GM23338 (cell line): ENCODE results near the gene WNT8A. TPM values are rescaled to one million over a fixed set of nuclear protein-coding genes. Genes with fewer than 3 reads are reported as not detected.

Experiments
- ATAC-seq: fragments of 200-7000 bp; cut with Tn5 transposase; 3 replicates; pipeline ENCODE4 v1.9.1; 2020
- DNase-seq: peaks from one replicate; pipeline ENCODE4 v3.0.0-alpha.2; 2015; ENCODE audit warnings: low spot score
- H2AFZ ChIP-seq: fragments of 200-600 bp; sonication (generic); 2 replicates; pipeline ENCODE4 v1.8.0; 2016; ENCODE audit warnings: antibody characterized with exemption, mild to moderate bottlenecking, moderate library complexity
- H3F3A ChIP-seq: fragments of 200-600 bp; sonication (generic); replicated peaks from 2 replicates; pipeline ENCODE4 v1.8.0; 2017; ENCODE audit warnings: antibody characterized with exemption, mixed run types, low read depth
- H3K27ac ChIP-seq: fragments of 200-600 bp; sonication (generic); 2 replicates; pipeline ENCODE4 v1.6.1; 2016; ENCODE audit warnings: low read depth
- H3K27me3 ChIP-seq: fragments of 200-600 bp; sonication (generic); 2 replicates; pipeline ENCODE4 v1.8.0; 2016; ENCODE audit warnings: mild to moderate bottlenecking, mixed run types, moderate library complexity; ENCODE audit not compliant: insufficient read depth
- H3K36me3 ChIP-seq: fragments of 200-600 bp; sonication (generic); 2 replicates; pipeline ENCODE4 v1.8.0; 2016; ENCODE audit warnings: mild to moderate bottlenecking; ENCODE audit not compliant: insufficient read depth
- H3K4me1 ChIP-seq: fragments of 200-600 bp; sonication (generic); 2 replicates; pipeline ENCODE4 v1.8.0; 2016; ENCODE audit warnings: mild to moderate bottlenecking, moderate library complexity; ENCODE audit not compliant: insufficient read depth
- H3K4me2 ChIP-seq: fragments of 200-600 bp; sonication (generic); 2 replicates; pipeline ENCODE4 v1.7.1; 2017; ENCODE audit warnings: mixed run types
- H3K4me3 ChIP-seq: fragments of 200-600 bp; sonication (generic); 2 replicates; pipeline ENCODE4 v1.6.1; 2016; ENCODE audit warnings: mixed run types
- H3K79me2 ChIP-seq: fragments of 200-600 bp; sonication (generic); replicated peaks from 2 replicates; pipeline ENCODE4 v1.8.0; 2017; ENCODE audit warnings: mild to moderate bottlenecking; ENCODE audit not compliant: insufficient read depth
- H3K9me2 ChIP-seq: fragments of 200-600 bp; sonication (generic); 2 replicates; pipeline ENCODE4 v1.8.0; 2017; ENCODE audit not compliant: insufficient read depth
- H4K20me1 ChIP-seq: fragments of 200-600 bp; sonication (generic); replicated peaks from 2 replicates; pipeline ENCODE4 v1.8.0; 2017; ENCODE audit warnings: mild to moderate bottlenecking; ENCODE audit not compliant: insufficient read depth
- H3K27ac Mint-ChIP-seq: 2 replicates; pipeline ENCODE4 v1.8.0; 2020; ENCODE audit warnings: inconsistent platforms, mild to moderate bottlenecking, moderate library complexity, mixed read lengths
- H3K27me3 Mint-ChIP-seq: 3 replicates; pipeline ENCODE4 v1.8.0; 2022; ENCODE audit warnings: low read depth, mild to moderate bottlenecking, moderate library complexity, mixed read lengths, inconsistent platforms; ENCODE audit not compliant: insufficient read depth, poor library complexity
- H3K36me3 Mint-ChIP-seq: 3 replicates; pipeline ENCODE4 v1.8.0; 2021; ENCODE audit warnings: low read depth, mild to moderate bottlenecking, inconsistent platforms, moderate library complexity, mixed read lengths
- H3K4me1 Mint-ChIP-seq: 3 replicates; pipeline ENCODE4 v1.8.0; 2020; ENCODE audit warnings: mild to moderate bottlenecking, inconsistent platforms, mixed read lengths
- H3K4me3 Mint-ChIP-seq: 3 replicates; pipeline ENCODE4 v1.8.0; 2021; ENCODE audit warnings: moderate library complexity, mild to moderate bottlenecking, inconsistent platforms, mixed read lengths
- H3K9me3 Mint-ChIP-seq: 3 replicates; pipeline ENCODE4 v1.8.0; 2020; ENCODE audit warnings: moderate library complexity, mild to moderate bottlenecking, inconsistent platforms, mixed read lengths
- CREB1 ChIP-seq: fragments of 250-450 bp; sonication (Bioruptor Pico); IDR thresholded peaks from 2 replicates; pipeline ENCODE4 v1.5.0; 2020; ENCODE audit warnings: low read depth, mild to moderate bottlenecking, moderate library complexity
- CTCF ChIP-seq, 2 experiments: fragments of 200-600 bp in 1 of 2; sonication (generic) in 1 of 2; conservative IDR thresholded peaks; 2 replicates each; pipeline versions ENCODE4 v1.5.1 to v1.6.1; 2016 to 2017; ENCODE audit warnings: antibody characterized with exemption in 2 of 2, low read depth in 2 of 2, mild to moderate bottlenecking in 2 of 2, moderate library complexity in 1 of 2
- EZH2 ChIP-seq: fragments of 200-600 bp; sonication (generic); IDR thresholded peaks from one replicate; pipeline ENCODE4 v1.8.0; 2017; ENCODE audit warnings: antibody characterized with exemption, mild to moderate bottlenecking, low read depth; ENCODE audit not compliant: unreplicated experiment
- JUNB ChIP-seq: IDR thresholded peaks from one replicate; pipeline ENCODE4 v1.6.1; 2016; ENCODE audit warnings: antibody characterized with exemption; ENCODE audit not compliant: unreplicated experiment
- NANOG ChIP-seq: IDR thresholded peaks from 2 replicates; pipeline ENCODE4 v1.6.1; 2016; ENCODE audit warnings: antibody characterized with exemption, borderline replicate concordance
- POLR2AphosphoS5 ChIP-seq: IDR thresholded peaks from 2 replicates; pipeline ENCODE4 v1.6.1; 2016; ENCODE audit warnings: antibody characterized with exemption, low read depth
- ZNF331 ChIP-seq: fragments of 250-450 bp; sonication (Bioruptor Pico); IDR thresholded peaks from 2 replicates; pipeline ENCODE4 v1.5.0; 2020; ENCODE audit warnings: low read depth, mild to moderate bottlenecking, moderate library complexity
- polyA plus RNA-seq: library from polyadenylated mRNA; unstranded; fragments of >200 nt; fragmentation: Nextera tagmentation; extraction: Ambion mirVana; gene quantifications from 2 replicates; pipeline ENCODE4 v1.2.1, GENCODE V29; 2016
- total RNA-seq: library from RNA; depleted of rRNA; stranded (reverse); fragments of >200 nt; shearing (Covaris generic); gene quantifications from 2 replicates; pipeline ENCODE4 v1.2.3, GENCODE V29; 2014
- TF ChIP-seq, protein P1 (sequence below): IDR thresholded peaks from 2 replicates; pipeline ENCODE4 v1.6.1; 2016; ENCODE audit warnings: antibody characterized with exemption
- TF ChIP-seq, protein P2 (sequence below): IDR thresholded peaks from one replicate; pipeline ENCODE4 v1.6.1; 2018; ENCODE audit warnings: antibody characterized with exemption; ENCODE audit not compliant: unreplicated experiment

WNT8A gene
- total and polyA plus RNA-seq, 2 experiments from 2014 or later: not detected

DNA sequence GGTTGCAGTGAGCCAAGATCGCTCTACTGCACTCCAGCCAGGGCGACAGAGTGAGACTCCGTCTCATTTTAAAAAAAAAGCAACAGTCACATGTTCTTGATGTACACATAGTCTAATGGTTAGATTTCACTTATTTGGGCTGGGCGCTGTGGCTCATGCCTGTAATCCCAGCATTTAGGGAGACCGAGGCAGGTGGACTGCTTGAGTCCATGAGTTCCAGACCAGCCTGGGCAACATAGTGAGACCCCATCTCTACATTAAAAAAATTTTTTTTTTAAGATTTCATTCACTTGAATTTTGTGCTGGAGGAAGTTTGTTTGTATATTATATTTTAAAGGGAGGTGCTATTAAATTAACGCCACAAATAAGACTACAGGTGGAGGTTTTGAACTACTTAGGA, 21.9 kb downstream of the WNT8A start:
- Histone ChIP-seq H4K20me1 (0 out of 2 replicates have a peak, but pooled peaks cover 5% of the 10 kb centered on the region), H3F3A (no peaks in the 10 kb centered on the region), H3K36me3 (no peaks in the 10 kb centered on the region), H3K79me2 (no peaks in the 10 kb centered on the region), H3K4me1 (peaks cover 27% of the 10 kb centered on the region), H3K27me3 (peaks cover 31% of the 10 kb centered on the region), H3K27ac (no peak overlapping the region), H3K9me2 (no peaks in the 10 kb centered on the region), H3K4me2 (no peak overlapping the region), H2AFZ (no peak overlapping the region), H3K4me3 (no peak overlapping the region)
- peaks cover 22% of the 10 kb centered on the region for H3K27me3 Mint-ChIP-seq
- no peaks in the 10 kb centered on the region; the same call in 2 of the 3 replicates for H3K9me3 Mint-ChIP-seq
- H3K27ac Mint-ChIP-seq: no peak overlapping the region
- H3K4me3 Mint-ChIP-seq: no peak overlapping the region
- no peaks in the 10 kb centered on the region; the same call in 2 of the 3 replicates for H3K36me3 Mint-ChIP-seq
- ATAC-seq (no peak), DNase-seq (no peak)
- TF ChIP-seq, protein P1, sequence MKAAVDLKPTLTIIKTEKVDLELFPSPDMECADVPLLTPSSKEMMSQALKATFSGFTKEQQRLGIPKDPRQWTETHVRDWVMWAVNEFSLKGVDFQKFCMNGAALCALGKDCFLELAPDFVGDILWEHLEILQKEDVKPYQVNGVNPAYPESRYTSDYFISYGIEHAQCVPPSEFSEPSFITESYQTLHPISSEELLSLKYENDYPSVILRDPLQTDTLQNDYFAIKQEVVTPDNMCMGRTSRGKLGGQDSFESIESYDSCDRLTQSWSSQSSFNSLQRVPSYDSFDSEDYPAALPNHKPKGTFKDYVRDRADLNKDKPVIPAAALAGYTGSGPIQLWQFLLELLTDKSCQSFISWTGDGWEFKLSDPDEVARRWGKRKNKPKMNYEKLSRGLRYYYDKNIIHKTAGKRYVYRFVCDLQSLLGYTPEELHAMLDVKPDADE: no peak
- TF ChIP-seq ZNF331 (no peak), POLR2AphosphoS5 (no peak), CTCF (conservative IDR thresholded peaks at IDR 0.05; ENCODE audit: low read depth in 2 of 2) (no peak)
- H3K4me1 Mint-ChIP-seq: peaks cover 28% of the 10 kb centered on the region

- Mint-ChIP-seq H3K9me3 (no peaks in the 10 kb centered on the region), H3K36me3 (no peaks in the 10 kb centered on the region), H3K4me1 (peaks cover 31% of the 10 kb centered on the region), H3K27me3 (peaks cover 7% of the 10 kb centered on the region), H3K4me3 (no peak overlapping the region), H3K27ac (no peak overlapping the region)
- DNase-seq (no peak), ATAC-seq (no peak)
- Histone ChIP-seq H2AFZ (no peak overlapping the region), H3K4me2 (no peak overlapping the region), H4K20me1 (0 out of 2 replicates have a peak, but pooled peaks cover 3% of the 10 kb centered on the region), H3K4me3 (no peak overlapping the region), H3K79me2 (no peaks in the 10 kb centered on the region), H3K36me3 (no peaks in the 10 kb centered on the region), H3K27me3 (peaks cover 16% of the 10 kb centered on the region), H3K27ac (no peak overlapping the region), H3K9me2 (no peaks in the 10 kb centered on the region), H3K4me1 (peaks cover 29% of the 10 kb centered on the region), H3F3A (no peaks in the 10 kb centered on the region)
- TF ChIP-seq CREB1: no peak
Observed at GRCh38 chr5:138107213-138107612, 23.4 kb downstream of the WNT8A start.

- H3K79me2 ChIP-seq: no peaks in the 10 kb centered on the region
- Mint-ChIP-seq H3K27ac (no peak overlapping the region), H3K27me3 (peaks cover 4% of the 10 kb centered on the region), H3K36me3 (no peaks in the 10 kb centered on the region), H3K9me3 (no peaks in the 10 kb centered on the region), H3K4me1 (peaks cover 14% of the 10 kb centered on the region), H3K4me3 (no peak overlapping the region)
- no peak overlapping the region for H3K4me3 ChIP-seq
- H3K27ac ChIP-seq: no peak overlapping the region
- peak overlapping the region; percentile 14; the same call in 1 of the 2 replicates for H3K4me2 ChIP-seq
- no peaks in the 10 kb centered on the region for H3K27me3 ChIP-seq
- H3F3A ChIP-seq: no peaks in the 10 kb centered on the region
- no peaks in the 10 kb centered on the region for H3K36me3 ChIP-seq
- 0 out of 2 replicates have a peak, but pooled peaks cover 3% of the 10 kb centered on the region for H4K20me1 ChIP-seq
- H3K4me1 ChIP-seq: peaks cover 12% of the 10 kb centered on the region
- ATAC-seq: no peak
- no peaks in the 10 kb centered on the region for H3K9me2 ChIP-seq
- no peak overlapping the region for H2AFZ ChIP-seq
- DNase-seq: no peak
- TF ChIP-seq EZH2: no peak
- no peak for TF ChIP-seq ZNF331
- TF ChIP-seq, protein P1: no peak
- no peak for TF ChIP-seq NANOG
- TF ChIP-seq CREB1: no peak
- no peak for TF ChIP-seq JUNB
- TF ChIP-seq, protein P2, sequence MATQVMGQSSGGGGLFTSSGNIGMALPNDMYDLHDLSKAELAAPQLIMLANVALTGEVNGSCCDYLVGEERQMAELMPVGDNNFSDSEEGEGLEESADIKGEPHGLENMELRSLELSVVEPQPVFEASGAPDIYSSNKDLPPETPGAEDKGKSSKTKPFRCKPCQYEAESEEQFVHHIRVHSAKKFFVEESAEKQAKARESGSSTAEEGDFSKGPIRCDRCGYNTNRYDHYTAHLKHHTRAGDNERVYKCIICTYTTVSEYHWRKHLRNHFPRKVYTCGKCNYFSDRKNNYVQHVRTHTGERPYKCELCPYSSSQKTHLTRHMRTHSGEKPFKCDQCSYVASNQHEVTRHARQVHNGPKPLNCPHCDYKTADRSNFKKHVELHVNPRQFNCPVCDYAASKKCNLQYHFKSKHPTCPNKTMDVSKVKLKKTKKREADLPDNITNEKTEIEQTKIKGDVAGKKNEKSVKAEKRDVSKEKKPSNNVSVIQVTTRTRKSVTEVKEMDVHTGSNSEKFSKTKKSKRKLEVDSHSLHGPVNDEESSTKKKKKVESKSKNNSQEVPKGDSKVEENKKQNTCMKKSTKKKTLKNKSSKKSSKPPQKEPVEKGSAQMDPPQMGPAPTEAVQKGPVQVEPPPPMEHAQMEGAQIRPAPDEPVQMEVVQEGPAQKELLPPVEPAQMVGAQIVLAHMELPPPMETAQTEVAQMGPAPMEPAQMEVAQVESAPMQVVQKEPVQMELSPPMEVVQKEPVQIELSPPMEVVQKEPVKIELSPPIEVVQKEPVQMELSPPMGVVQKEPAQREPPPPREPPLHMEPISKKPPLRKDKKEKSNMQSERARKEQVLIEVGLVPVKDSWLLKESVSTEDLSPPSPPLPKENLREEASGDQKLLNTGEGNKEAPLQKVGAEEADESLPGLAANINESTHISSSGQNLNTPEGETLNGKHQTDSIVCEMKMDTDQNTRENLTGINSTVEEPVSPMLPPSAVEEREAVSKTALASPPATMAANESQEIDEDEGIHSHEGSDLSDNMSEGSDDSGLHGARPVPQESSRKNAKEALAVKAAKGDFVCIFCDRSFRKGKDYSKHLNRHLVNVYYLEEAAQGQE: no peak
Observed at GRCh38 chr5:138109463-138110265, 25.8 kb downstream of the WNT8A start.
